Left ventricle myocardium superior (tissue), 1 donor: ENCODE results near the gene SPACDR. TPM values are rescaled to one million over a fixed set of nuclear protein-coding genes. Genes with fewer than 3 reads are reported as not detected.
A peak's percentile ranks its signal among the peaks of the same experiment; 100 is the strongest.
"Not testable (repeated sequence)": the region's sequence is repeated elsewhere in the genome, so short reads cannot be mapped to it uniquely, and the experiment has no call there.

ENCODE experiments used
- ATAC-seq: fragments of 200-7000 bp; cut with Tn5 transposase; one replicate; pipeline ENCODE4 v1.9.1; 2020; ENCODE audit warnings: mild to moderate bottlenecking, moderate library complexity
- DNase-seq: peaks from one replicate; pipeline ENCODE4 v3.0.0-alpha.2; 2020
- intact Hi-C: fragments of 100-400 bp; cut with micrococcal nuclease; formaldehyde crosslinking; loops from one replicate; pipeline ENCODE4 v1.11.0; 2022
- total RNA-seq: library from RNA; stranded (reverse); fragmentation: NEBNext Ultra II Directional; extraction: Animal tissue kit (Norgen Biotek cat#: 25700); gene quantifications from one replicate; pipeline ENCODE4 v1.2.1, GENCODE V29; 2021
- donor health status: DM: no; HTN: yes; CAD: no; lungs with severe emphysema.

SPACDR gene
- total RNA-seq, 1 donor from 2014 or later, result 0.32 TPM

DNA sequence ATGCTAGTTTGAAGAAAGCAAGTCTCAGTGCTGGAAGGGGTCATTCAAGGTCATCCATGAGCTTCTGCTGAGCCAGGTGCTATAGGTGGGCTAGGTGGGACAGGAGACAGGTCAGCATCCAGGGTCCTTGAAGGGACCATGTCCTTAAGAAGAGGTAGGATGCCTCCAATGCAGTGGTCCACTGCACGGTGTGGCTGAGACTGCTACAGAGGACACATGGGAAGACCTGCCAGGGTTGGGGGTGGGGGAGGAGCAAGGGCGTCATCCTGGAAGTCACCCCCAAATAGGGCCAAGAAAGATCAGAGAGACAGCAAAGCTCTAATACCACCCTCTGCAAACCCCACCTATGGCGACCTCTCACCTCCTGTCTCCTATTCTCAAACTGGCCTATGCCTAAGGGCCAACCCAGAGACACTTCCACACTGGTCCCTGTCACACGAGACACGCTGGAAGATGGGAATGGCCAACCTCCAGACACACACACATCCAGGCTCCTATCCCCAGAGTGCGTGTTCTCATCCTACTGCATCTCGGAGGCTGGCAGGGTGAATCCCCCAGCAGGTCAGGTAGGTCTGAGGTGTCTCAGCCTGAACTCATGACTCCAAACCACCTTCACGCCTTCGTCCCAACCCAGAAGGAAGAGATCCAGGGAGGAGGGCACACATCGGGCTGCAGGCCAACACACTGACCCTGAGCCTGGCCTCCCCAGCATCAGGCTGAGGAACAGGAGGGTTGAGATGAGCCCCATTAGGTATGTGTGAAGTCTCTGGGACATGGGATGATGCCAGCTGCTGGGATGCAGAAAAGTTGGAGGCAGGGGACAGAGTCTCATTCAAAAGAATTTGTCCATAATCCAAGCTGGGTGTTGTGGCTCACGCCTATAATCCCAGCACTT, 22.2 kb downstream of the SPACDR start:
- DNase-seq (no peak), ATAC-seq (no peak)
- intact Hi-C loops, result no loop called here

DNA sequence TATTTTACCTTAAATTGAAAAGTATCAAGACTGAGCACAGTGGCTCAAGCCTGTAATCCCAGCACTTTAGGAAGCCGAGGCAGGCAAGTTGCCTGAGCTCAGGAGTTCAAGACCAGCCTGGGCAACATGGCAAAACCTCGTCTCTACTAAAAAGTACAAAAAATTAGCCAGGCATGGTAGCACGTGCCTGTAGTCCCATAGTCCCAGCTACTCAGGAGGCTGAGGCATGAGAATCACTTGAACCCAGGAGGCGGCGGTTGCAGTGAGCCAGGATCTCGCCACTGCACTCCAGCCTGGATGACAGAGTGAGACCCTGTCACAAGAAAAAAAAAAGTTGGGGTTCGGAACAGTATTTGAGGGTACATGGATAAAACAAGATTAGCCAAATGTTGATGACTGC, 24.8 kb downstream of the SPACDR start:
- ATAC-seq, DNase-seq, intact Hi-C loops: not testable (repeated sequence)

DNA sequence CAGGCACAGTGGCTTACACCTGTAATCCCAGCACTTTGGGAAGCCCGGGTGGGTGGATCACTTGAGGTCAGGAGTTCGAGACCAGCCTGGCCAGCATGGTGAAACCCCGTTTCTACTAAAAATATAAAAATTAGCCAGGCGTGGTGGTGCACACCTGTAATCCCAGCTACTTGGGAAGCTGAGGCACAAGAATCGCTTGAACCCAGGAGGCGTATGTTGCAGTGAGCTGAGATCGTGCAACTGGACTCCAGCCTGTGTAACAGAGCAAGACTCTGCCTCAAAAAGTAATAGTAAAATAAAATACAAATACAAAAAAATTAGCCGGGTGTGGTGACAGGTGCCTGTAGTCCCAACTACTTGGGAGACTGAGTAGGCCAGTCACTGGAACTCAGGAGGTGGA, 25.3 kb downstream of the SPACDR start:
- DNase-seq, intact Hi-C loops, ATAC-seq: not testable (repeated sequence)

DNA sequence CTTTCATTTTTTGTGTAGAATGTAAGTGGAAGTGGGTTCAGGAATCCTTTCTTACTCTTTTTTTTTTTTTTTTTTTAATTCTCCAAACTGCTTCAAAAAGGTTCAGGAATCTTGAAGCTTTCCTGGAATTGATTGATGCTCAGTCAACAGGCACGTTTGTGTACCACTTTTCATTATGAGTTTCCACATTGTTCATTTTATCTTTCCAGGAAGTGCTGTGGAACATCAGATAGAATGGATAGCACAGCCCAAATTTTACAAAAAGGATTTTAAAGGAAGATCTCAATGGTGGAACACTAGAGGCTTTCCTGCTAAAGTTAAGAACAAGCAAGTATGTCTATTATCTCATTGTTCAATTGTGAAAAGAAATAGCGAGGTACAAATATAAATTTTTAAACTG, 25.9 kb downstream of the SPACDR start:
- intact Hi-C loops, result no loop called here
- ATAC-seq (no peak), DNase-seq (no peak)

DNA sequence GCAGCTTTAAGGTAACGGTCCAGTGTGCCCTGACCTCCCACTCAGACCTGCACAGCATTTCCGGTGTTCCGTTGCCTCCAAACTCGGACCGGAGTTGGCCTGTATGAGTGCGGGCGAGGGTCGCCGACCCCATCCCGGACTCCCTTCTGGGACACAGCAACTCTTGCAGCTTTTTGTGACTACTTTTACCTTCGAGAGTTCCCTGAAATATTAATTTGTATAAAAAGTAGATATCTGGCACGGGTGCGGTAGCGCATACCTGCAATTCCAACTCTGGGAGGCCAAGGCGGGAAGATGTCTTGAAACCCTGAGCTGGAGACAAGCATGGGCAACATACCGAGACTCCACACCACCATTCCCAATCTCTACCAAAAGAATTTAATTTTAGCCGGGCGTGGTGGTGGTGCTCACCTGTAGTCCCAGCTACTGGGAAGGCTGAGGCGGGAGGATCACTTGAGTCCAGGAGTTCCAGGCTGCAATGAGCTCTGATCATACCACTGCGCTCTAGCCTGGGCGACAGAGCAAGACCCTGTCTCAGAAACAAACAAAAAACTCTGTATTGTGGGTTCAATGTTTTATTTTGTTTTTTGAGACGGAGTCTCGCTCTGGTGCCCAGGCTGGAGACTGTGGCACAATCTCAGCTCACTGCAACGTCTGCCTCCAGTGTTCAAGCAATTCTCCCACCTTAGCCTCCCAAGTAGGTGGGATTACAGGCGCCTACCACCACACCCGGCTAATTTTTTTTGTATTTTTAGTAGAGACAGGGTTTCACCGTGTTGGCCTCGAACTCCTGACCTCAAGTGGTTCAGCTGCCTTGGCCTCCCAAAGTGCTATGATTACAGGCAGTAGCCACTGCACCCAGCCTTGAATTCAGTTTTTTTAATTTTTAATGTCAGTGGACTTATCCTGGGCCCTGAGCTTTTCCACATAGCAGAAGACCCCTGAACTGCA, 26.6 kb downstream of the SPACDR start:
- DNase-seq (no peak), ATAC-seq (peak; percentile 2)
- intact Hi-C loops, result no loop called here

DNA sequence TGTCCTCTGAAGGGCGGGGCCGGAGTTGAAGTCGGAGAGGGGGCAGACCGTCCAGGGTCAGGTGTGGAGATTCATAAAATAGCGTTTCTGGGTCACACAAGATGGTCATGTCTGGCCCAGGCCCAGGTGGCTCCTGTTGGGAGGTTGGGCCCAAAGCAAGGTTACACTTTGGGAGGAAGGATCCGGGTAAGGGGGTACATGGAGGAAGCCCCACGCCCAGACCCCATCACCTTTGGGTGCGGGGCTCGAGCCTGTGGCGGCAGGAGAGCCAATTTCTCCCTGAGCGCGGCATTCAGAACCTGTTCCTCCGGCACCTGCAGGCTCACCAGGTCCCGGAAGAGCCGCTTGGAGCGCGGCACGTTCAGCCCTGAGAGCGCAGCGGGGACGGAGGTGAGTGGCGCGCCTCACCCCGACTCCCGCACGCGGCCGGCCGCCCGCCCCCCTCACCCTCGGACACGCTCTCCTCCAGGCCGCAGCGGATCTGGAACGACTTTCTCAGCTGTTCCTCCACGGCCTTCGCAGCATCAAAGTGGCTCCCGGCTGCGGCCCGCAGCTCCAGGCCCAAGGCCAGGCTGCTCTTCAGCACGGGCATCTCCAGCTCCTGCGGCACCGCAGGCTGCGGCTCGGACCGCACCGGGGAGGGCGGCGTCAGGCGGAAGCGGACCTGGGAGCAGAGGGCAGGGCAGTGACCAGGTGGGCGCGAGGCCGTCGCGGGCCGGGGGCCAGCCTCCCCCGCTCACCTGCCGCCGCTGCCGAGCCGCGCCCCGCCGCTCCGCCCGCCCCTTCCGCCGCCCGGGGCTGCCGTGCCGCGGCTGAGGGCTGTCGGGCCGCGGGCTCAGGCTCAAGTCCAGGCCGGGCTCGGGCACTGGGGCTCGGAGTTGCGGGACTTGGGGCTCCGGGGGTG, 28.4 kb downstream of the SPACDR start:
- intact Hi-C loops, result no loop called here
- DNase-seq (peak; percentile 55), ATAC-seq (peak; percentile 41)

DNA sequence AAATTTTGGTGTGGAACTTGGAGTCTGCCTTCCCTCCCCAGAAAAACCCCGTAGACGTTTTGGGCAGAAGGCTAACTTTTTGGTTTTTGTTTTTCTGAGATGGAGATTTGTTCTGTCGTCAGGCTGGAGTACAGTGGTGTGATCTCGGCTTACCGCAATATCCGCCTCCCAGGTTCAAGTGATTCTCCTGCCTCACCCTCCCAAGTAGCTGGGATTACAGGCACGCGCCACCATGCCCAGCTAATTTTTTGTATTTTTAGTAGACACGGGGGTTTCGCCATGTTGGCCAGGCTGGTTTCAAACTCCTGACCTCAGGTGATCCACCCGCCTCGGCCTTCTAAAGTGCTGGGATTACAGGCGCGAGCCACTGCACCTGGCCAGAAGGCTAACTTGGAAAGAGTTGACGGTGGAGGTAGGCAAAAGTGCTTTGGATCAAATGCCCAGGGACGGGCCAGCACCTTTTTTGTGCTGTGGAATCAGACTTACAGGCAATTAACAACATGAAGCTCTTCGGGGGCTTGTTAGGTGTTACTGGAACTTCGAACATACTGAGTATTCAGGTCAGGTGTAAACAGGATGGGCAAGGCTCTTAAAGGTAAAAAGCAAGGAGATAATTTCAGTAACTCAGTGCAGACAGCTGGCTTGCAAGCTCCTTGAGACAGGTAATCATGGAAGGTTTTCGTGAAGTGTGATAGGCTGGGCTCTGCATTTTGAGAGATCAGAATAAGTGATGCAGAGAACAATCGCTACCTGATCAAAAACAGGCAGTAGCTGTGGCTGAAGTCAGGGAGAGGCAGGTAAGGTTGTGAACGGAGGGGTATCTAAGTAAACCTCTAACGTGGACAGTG, 29.5 kb downstream of the SPACDR start:
- intact Hi-C loops, result no loop called here
- DNase-seq (no peak), ATAC-seq (no peak)

DNA sequence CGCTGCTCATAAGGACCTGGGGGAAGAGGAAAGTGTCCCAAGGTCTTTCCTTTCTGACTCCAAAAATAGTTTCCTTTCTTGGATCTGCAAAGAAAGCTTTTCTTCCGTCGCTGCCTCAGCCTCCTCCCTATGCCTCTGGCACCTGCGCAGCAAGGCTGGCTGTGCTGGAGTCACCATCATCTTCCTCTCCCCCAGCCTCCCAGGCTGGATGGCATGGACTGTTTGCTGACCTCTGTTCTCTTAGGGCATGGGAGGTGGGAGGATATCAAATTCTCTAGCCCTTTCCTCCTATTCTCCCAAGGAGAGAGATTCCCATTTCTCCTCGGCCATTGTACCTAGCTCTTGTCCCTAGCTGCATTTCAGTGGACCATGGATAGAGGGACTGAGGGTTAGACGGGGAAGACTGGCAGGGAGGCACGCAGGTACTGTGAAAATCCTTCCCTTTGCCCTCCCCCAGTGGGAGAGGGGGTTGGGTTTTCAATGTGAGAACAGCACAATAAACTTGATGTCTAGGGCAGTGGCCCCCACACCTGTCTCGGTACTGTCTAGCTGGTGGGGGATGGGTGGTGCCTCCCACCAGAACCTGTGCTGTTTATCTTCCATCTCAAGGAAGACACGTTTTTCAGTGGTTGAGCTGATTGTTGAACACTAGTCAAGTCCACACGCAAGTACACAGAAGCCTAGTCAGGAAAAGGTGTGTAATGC, 30.3 kb downstream of the SPACDR start:
- DNase-seq (no peak), ATAC-seq (no peak)
- intact Hi-C loops, result no loop called here

DNA sequence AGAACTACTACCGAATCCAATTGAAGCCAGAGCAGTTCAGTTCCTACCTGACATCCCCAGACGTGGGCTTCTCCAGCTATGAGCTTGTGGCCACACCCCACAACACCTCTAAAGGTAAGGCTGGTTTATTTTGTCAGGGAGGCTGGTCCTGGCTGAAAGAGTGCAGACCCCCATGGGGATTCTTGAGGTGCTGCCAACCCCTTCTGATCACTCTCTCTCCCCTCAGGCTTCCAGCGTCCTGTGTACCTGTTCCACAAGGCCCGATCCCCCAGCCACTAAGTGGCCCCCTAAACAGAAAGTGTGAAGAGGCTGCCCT, 30.8 kb downstream of the SPACDR start:
- no peak for ATAC-seq
- intact Hi-C loops, result no loop called here

DNA sequence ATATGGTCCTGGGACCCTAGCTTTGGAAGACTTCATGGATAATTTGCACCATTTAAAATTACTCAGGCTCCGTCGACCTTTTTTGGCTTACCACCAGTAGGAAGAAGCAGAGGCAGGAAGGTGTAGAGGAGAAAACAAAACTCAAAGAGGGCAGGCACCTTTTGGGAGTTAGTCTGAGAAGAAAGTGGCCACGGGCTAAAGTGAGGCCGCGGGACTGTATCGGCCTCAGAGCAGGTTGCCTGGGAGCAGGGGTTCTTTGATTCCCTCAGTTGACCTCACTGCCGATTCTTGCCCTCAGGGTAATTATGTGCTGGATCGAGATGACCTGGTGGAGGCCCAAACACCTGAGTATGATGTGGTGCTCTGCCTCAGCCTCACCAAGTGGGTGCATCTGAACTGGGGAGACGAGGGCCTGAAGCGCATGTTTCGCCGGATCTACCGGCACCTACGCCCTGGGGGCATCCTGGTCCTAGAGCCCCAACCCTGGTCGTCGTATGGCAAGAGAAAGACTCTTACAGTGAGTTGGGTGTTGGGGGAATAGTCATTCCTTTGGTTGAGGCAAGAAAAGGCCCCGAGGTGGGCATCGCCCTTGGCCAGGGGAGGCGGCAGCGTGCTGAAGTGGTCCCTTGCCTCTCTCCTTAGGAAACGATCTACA, 31.3 kb downstream of the SPACDR start:
- DNase-seq (no peak), ATAC-seq (no peak)
- intact Hi-C loops, result no loop called here

More for the DNA sequence above, 30.8 kb downstream of the SPACDR start:
- DNase-seq, result no peak

DNA sequence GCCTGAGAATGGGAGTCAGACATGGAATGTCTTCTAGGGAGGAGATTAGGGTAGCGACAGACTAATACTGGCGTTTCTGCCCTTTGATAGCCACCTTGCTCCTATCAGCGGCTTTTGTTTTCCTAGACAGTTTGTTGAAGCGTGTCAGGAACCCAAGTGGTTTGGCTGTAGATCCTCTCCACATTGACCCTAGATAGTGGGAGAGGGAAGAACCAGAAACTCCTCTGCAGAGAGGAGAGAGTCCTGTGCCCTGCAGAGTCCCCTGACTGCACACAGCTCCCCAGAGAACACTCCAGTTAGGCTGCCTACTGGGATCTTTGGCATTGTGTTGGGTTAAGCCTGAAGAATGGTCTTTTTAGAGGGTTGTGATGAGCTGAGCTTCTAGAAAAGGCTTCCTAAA, 32.0 kb downstream of the SPACDR start:
- no peak for ATAC-seq
- no peak for DNase-seq
- intact Hi-C loops, result no loop called here

DNA sequence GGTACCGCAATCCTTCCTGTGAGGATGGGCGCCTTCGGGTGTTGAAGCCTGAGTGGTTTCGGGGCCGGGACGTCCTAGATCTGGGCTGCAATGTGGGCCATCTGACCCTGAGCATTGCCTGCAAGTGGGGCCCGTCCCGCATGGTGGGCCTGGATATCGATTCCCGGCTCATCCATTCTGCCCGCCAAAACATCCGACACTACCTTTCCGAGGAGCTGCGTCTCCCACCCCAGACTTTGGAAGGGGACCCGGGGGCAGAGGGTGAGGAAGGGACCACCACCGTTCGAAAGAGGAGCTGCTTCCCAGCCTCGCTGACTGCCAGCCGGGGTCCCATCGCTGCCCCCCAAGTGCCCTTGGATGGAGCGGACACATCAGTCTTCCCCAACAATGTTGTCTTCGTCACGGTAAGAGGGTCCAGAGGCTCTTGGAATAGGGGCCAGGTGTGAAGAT, 32.7 kb downstream of the SPACDR start:
- ATAC-seq (no peak), DNase-seq (no peak)
- intact Hi-C loops, result no loop called here

DNA sequence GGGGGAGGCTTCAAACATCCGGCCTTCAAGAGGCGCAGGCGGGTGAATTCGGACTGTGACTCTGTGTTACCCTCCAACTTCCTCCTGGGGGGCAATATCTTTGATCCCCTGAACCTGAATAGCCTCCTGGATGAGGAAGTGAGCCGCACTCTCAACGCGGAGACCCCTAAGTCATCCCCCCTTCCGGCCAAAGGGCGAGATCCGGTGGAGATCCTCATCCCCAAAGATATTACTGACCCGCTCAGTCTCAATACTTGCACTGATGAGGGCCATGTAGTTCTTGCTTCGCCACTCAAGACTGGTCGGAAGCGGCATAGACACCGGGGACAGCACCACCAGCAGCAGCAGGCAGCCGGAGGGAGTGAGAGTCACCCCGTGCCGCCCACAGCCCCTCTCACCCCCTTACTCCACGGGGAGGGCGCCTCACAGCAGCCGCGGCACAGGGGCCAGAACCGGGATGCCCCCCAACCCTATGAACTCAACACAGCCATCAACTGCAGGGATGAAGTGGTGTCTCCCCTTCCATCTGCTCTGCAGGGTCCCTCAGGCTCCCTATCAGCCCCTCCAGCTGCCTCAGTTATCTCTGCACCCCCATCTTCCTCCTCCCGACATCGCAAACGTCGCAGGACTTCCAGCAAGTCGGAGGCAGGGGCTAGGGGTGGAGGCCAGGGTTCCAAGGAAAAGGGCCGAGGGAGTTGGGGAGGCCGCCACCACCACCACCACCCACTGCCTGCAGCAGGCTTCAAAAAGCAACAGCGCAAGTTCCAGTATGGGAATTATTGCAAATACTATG, 33.4 kb downstream of the SPACDR start:
- DNase-seq, result peak; percentile 49
- no peak for ATAC-seq
- intact Hi-C loops, result no loop called here

DNA sequence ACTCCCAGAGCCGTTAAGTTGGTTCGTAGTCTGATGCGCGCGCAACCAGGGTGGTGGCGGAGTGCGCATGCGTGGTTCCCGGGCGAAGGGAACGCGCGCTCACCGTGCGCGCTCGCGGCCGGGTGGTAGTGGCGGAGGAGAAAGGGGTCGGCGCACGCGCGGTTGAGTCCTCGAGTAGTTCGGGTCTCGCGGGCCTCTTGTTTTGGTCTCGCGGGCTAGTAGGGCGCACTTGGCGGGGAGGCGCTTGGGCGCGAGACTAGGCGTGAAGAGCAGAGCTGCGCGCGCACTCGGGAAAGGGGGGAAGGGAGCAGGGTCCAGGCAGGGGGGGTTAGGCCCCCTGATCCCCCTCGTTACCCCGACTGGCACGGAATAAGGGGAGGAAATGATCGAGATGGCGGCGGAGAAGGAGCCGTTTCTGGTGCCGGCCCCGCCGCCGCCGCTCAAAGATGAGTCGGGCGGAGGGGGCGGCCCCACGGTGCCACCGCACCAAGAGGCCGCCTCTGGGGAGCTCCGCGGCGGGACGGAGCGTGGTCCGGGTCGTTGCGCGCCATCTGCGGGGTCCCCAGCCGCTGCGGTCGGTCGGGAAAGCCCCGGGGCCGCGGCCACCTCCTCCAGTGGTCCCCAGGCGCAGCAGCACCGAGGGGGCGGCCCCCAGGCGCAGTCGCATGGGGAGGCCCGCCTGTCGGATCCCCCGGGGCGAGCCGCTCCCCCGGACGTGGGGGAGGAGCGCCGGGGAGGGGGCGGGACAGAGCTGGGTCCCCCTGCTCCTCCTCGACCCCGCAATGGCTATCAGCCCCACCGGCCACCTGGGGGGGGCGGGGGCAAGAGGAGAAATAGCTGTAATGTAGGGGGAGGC, 34.2 kb downstream of the SPACDR start, which contains the start of gene MEPCE:
Gene MEPCE (plus strand): TSS at position 195 of the 856 bp plus-strand sequence. CDS start 188 bp downstream, at position 383.
- intact Hi-C loops, result no loop called here
- DNase-seq (peak; percentile 99), ATAC-seq (peak; percentile 73)

DNA sequence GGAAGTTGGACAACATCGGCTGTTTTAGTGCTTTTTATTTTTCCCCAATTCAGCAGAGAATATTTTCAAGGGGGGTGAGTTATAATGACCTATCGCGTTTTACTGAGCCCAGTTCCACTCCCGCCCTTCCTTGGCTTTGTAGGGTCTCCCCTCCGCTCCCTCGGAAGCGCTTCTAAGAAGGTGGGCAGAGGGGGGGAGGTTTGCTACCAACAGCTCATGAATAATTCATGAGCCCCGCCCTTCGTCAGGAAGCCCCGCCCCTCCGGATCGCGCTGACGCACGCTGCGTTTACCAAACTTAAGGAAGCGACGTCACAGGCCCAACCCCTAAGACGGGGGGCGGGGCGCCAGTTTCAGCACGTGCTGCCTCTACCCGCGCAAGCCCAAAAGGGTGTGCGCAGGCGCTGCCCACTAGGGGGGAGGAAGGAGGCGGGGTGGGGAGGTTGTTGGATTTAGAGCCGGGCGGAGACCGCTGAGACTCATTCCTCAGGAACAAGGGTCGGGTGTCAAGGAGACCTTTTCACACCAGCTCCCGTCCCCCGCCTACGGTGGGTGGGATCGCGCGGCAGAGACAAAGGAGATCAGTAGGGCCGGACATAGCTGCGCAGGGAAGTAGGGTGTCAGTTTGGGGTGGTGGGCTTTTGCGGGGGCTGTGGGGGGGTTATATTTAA, 35.0 kb downstream of the SPACDR start:
- DNase-seq (peak; percentile 100), ATAC-seq (peak; percentile 82)
- intact Hi-C loops, result no loop called here
